Activated CD4-positive, alpha-beta T cell treated with anti-CD3 and anti-CD28 coated beads, Interleukin-10, Interleukin-2, amounts not matched to agents 100 ng/mL and 50 ng/mL, durations not matched to agents 16 hours and 8 hours (primary cell): Measurements from ENCODE around the gene CNOT3.
"Not testable (repeated sequence)": the region's sequence is repeated elsewhere in the genome, so short reads cannot be mapped to it uniquely, and the experiment has no call there.

Source experiments
- DNase-seq: peaks from one replicate; pipeline ENCODE4 v3.0.0-alpha.2; 2020

Gene CNOT3

GRCh38 chr19:54172471-54173358 is 35.2 kb downstream of the CNOT3 start, which contains the start of gene TMC4:
Gene TMC4 (minus strand): TSS chr19:54173160. CDS start chr19:54173117, 43 bp downstream.
- DNase-seq: no peak

- no peak for DNase-seq
Observed at GRCh38 chr19:54173359-54173699, 35.8 kb downstream of the CNOT3 start.

- DNase-seq: no peak
Observed at GRCh38 chr19:54173951-54174834, 36.6 kb downstream of the CNOT3 start.

DNA sequence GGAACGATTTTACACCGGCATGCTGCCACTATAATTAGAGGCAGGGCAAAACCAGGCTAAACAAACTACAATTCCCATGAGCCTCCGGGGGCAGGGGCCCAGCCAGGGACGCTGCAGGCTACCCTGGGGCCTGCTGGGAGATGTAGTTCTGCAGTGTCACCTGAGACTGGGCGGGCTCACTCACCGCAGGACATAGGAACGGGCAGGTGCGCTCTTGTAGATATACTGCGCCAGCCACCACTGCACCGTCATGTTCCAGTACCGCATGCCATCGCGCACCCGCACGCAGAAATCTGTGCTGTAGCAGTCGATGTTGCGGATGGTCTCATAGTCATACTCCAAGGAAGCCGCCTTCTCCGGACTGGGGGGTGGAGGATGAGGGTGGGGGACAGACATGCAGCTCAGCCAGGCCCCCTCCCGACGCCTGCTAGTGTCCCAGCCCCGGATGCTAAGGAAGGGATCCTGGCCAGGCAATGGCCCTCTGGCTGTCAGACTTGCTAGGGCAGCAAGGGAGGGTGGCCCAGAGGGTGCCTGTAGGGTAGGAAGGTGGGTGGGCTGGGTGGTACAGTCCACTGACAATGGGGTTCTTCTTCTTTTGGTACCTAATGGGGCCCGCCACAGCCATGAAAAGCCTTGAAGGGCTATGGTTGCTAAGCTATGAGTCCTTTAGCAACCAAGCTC is 41.2 kb downstream of the CNOT3 start:
- peak; percentile 51 for DNase-seq

DNA sequence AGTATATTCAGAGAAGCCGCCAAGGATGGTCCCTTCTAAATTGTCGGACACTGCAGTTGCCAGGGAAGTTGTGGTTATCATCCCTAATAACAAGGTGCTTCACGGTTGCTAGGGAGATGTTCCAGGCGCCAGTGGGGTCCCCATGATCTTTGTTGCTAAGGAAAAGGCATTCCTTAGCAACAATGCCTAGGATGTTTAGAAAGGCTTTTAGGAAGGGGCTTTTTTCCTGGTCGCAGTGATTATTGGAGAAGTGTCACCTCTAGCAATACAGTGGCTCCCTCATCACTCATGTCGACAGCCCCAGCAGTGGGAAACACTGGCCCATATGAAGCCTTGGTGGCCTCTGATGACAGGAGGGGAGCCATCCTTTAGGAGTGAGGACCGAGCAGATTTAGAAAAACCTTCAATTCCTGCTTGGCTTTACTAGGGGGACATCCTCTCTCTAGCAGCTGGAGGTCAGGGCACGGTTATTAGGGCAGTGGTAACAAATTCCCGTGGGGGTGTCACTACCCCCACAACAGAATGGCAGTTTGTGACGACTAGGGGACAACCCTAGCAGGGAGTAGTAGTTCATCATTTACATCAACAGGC is 41.8 kb downstream of the CNOT3 start:
- no peak for DNase-seq

DNA sequence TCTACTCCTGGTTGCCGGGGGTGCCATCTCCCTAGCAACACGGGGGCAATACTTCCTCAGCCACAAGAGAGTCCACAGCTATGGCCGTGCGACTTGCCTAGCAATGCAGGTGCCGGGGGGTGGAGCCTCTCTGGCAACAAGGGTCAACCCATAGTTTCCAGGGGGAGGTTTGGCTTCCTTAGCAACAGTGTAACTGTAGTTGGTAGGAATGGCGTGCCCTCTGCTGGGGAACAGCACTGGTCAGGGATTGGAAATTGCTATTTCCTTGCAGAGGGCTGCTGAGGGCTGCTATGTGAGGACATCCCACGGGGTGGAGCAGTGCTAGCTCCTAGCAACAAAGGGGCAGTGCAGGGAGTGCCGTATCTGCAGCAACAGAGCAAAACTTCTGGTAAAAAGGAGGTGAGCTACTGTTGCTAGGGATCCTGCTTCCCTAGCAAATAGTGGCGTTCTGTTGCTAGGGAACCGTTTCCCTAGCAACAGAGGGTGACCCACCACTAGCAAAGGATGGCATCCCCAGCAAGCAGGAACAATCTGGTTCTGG is 42.4 kb downstream of the CNOT3 start:
- DNase-seq: no peak

GRCh38 chr19:54180691-54181091 is 43.1 kb downstream of the CNOT3 start:
- no peak for DNase-seq

- not testable (repeated sequence) for DNase-seq
Observed at GRCh38 chr19:54181894-54182293, 44.3 kb downstream of the CNOT3 start.

DNA sequence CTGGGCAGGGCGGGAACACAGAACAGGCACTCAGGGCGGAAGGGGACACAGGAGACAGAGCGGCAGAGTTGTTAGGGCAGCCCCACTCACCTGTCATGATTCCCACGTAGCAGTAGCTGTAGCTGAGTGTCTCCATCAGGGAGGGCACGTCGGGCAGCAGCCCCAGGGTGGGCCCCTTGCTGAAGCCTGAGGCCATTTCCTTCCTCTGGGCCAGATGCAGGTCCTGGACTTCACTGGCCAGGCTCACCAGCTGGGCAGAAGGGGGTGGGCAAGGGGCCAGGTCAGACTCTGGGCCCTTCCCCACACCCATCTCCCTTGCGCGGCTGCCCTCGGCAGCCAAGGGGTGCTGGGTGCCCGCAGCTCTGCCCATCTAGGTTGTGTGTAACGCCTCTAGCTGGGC is 45.9 kb downstream of the CNOT3 start:
- DNase-seq: no peak

DNA sequence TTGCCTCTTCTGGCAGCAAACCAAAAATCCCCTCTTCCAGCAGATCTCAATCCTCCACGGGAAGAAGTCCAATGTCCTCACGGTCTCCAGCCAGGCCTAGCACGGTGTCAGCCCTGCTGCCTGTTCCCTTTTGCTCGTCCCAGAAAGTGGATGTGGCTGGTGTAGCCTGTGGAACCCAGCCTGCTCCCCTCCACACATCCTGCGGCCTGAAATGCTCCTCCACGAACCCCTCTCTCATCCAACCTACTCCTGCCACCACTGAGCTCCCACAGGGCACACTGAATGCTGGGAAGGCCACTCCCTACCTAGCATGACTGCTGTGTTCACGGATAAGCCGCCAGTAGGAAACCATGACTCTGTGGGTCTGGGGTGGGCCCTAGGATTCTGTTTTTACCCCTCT is 48.8 kb downstream of the CNOT3 start:
- DNase-seq: no peak

GRCh38 chr19:54186934-54187381 is 49.4 kb downstream of the CNOT3 start:
- no peak for DNase-seq

GRCh38 chr19:54188215-54188871 is 50.8 kb downstream of the CNOT3 start:
- peak; percentile 74 for DNase-seq

GRCh38 chr19:54189145-54189734 is 51.7 kb downstream of the CNOT3 start, which contains the start of gene MBOAT7:
Gene MBOAT7 (minus strand): TSS chr19:54189580. CDS start chr19:54188508, 1,072 bp downstream.
- no peak for DNase-seq

DNA sequence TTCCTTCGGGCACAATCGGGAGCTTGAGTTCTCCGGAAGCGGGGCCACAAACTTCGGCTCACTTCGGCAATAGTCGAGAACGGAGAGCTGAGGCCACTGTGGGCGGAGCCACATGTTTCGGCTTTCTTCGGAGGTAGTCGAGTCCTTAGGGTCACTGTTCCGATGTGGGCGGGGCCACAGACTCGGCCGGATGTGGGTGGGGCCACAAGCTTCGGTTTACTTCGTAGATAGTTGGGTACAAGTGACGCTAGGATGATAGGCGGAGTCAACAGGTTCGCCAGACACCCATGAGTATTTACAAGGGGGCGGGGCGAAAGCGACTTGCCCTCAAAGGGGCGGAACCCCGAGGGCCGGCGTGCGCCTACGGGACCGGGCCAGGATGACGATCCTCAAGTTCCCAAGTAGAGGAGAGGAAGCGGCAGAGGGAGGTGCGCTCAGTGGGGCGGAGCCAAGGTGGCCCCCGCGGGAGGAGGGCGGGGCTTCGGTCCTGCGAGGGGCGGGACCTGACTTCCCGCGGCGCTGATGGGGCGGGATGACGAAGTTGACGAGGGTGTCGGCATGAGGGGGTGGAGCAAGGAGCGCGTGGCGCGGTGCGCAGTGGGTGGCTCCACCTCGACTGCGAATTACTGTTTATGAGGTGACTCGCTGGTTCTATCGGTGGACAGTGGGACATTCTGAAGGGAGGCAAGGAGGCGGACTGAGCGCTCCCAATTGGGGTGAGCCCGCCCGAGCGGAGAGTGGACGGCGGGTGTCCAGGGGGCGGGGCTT is 52.4 kb downstream of the CNOT3 start:
- DNase-seq: peak; percentile 100

GRCh38 chr19:54190503-54191010 is 53.0 kb downstream of the CNOT3 start:
- peak; percentile 100 for DNase-seq

- peak; percentile 93 for DNase-seq
Observed at GRCh38 chr19:54191011-54191810, 53.6 kb downstream of the CNOT3 start, which contains the start of gene TSEN34. Gene TSEN34 (plus strand): TSS chr19:54191308. CDS start chr19:54191365, 57 bp downstream.

- DNase-seq: no peak
Observed at GRCh38 chr19:54191811-54192453, 54.4 kb downstream of the CNOT3 start.

GRCh38 chr19:54193011-54193410 is 55.4 kb downstream of the CNOT3 start:
- no peak for DNase-seq

DNA sequence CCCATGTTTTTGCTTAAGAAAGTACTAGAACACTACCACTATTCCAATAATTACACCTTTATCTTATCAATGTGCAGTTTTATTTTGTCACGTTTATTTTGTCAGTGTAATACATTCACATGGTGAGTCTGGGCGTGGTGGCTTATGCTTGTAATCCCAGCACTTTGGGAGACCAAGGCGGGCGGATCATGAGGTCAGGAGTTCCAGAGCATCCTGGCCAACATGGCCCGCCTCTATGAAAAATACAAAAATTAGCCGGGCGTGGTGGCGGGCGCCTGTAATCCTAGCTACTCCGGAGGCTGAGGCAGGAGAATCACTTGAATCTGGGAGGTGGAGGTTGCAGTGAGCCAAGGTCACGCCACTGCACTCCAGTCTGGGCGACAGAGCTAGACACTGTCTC is 56.9 kb downstream of the CNOT3 start:
- DNase-seq: not testable (repeated sequence)
